Stimulated activated CD4-positive, alpha-beta T cell treated with anti-CD3 and anti-CD28 coated beads, TNF-alpha, amount 100 ng/mL, for 48 hours (primary cell): ENCODE results near the gene PPM1J.

ENCODE experiments used
- DNase-seq, 3 donors: peaks; one replicate each; pipeline ENCODE4 v3.0.0-alpha.2; 2020; ENCODE audit warnings: low read depth in 3 of 3

PPM1J gene

GRCh38 chr1:112704934-112705627 lies 10.1 kb downstream of the PPM1J start:
- no peak for DNase-seq

DNA sequence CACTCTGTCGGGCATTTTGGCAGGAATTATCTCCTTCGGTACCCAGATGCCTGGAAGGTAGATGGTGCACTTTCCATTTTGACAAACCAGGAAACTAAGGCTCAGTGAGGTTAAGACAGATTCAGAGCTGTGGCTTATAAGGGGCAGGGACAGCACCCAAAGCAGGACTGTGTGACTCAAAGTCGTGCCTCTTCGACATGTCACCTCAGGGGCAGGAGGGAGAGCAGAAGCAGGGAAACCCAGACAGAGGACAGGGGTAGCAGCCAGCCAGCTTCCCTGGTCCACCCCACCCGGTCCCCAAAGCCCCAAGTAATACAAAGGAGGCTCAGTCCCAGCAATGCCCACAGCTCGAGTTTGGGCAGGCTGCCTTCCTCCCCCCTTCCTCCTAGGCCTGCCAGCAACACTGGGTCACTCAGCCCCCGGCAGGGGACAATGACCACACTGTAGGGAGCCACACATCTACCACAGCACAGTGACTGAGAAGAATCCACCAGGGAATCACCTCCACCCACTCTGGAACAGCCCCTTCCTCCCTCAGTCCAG lies 10.7 kb downstream of the PPM1J start:
- DNase-seq, result no peak

DNA sequence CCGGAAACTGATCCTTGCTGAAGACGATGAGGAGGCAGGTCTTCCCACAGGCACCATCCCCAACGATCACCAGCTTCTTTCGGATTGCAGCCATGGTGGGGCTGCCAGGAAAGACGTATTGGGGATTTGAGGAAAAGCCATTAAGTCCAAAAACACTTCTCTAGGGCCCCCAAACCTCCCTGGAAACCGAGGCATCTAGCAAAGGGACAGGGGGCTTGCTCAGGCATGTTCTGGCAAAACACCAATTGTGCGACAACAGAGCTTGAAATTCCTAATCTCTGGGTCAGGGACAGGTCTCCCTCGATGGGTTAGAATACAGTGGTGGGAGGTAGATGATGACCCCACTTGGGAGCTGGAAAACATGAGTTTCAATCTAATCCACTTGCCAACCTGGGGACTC lies 11.4 kb downstream of the PPM1J start:
- no peak for DNase-seq

GRCh38 chr1:112702420-112703261 lies 12.5 kb downstream of the PPM1J start:
- no peak for DNase-seq

- no peak for DNase-seq
Measured at GRCh38 chr1:112702067-112702395, 13.1 kb downstream of the PPM1J start.

DNA sequence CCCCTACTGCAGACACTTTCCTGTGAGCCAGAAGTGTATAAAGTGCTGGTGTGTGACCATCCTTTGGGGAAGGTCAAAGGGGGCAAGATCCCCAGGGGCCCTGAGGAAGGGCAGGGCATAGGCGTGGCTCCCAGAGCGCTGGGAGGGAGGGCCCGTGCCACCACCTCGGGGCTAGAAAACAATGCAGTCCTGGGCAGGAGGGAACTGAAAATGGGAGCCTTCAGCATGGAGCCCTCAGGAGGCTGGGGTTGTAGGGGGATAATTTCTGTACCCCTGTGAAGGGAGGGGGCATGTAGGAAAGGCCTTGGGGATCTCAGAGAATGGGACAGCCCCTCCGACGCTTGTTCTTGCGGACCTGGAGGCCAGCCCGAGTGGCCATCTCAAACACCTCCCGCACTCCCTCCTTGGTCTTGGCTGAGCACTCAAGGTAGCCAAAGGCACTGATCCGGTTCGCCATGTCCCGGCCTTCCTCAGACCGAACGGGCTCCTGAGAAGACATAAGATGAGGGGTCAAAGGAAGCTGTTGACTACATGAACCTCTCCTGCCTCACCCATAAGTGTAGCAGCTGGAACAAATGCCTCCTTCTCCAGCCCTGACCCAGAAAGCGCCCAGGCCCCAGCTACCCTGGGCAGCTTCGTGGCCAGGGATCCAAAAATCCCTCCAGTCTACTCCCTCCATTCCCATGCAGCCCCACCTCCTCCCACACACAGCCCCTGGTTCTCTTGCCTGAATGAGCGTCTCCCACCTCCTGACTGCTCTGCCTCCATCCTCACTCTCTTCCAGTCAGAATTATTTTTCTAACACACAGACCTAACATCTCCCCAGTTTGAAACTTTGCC lies 13.7 kb downstream of the PPM1J start:
- DNase-seq, result no peak

DNA sequence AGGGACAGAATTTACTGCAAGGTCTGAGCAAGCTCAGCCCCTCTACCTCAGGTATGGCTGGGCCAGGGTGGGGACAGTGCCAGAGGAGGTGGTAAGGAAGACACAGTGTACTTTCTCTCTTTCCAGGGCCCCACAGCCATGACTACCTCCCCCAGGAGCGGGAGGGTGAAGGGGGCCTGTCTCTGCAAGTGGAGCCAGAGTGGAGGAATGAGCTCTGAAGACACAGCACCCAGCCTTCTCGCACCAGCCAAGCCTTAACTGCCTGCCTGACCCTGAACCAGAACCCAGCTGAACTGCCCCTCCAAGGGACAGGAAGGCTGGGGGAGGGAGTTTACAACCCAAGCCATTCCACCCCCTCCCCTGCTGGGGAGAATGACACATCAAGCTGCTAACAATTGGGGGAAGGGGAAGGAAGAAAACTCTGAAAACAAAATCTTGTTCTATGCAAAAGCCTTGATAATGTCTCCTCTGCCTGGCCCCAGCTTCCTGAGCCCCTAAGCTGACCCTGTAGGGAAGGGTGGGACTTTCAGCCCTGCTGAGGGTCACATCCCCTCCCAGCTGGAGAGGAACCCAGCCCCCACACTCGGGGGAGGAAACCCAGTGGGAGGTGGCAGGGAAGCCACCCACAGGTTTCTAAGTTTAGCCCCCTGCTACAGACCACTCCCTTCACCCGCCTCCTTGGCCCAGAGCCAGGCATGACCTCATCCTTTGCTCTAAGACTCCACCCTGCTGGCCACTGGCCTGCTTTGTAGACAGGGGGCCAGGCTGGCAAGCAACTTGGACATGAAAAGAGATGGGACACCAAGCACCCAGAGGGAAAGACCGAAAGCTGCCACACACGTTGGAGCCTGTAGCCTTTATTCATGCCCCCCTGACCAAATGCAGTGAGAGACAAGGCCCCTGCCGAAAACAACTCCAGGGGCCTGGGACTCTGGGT lies 14.6 kb downstream of the PPM1J start:
- no peak for DNase-seq

GRCh38 chr1:112699425-112700144 lies 15.5 kb downstream of the PPM1J start:
- DNase-seq, result no peak

DNA sequence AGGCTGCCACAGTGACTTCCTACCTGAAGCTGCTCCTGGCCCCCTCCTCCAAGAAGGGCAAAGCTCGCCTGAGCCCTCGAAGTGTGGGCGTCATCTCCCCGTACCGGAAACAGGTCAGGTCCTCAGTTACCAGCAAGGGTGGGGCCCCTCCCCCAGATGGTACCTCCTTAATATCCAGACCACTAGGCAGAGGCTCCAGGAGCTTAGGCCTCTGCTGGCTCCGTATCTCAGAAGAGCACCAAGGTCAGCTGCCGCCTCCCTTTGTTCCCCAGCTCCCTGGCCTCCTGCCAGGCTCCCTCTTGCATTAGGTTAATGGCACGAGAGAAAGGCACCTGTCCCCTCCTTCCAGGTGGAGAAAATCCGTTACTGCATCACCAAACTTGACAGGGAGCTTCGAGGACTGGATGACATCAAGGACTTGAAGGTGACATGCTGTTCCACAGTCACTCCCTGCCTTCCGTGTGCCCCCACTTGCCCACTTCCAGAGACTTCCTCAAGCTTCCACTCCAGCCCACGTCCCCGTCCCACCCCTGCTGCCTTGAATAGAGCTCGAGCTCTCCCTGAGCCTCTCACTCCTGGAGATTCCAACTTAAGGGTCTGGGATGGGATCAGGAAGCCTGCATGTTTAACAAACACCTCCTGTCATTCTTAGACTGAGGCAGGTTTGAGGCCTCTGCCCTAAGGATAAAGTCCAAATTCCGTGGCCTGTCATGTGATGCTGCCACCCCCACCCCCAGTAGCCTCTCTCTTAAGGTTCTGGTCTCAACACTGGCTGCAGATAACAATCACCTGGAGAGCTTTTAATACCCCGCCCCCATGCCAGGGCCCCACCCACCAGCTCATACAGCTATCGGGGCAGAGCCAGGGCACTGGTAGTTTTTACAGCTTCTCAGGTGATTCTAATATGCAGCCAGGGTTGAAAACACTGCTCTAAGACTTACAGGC lies 16.5 kb downstream of the PPM1J start:
- DNase-seq, result no peak

- no peak for DNase-seq
Measured at GRCh38 chr1:112697781-112698201, 17.3 kb downstream of the PPM1J start.

DNA sequence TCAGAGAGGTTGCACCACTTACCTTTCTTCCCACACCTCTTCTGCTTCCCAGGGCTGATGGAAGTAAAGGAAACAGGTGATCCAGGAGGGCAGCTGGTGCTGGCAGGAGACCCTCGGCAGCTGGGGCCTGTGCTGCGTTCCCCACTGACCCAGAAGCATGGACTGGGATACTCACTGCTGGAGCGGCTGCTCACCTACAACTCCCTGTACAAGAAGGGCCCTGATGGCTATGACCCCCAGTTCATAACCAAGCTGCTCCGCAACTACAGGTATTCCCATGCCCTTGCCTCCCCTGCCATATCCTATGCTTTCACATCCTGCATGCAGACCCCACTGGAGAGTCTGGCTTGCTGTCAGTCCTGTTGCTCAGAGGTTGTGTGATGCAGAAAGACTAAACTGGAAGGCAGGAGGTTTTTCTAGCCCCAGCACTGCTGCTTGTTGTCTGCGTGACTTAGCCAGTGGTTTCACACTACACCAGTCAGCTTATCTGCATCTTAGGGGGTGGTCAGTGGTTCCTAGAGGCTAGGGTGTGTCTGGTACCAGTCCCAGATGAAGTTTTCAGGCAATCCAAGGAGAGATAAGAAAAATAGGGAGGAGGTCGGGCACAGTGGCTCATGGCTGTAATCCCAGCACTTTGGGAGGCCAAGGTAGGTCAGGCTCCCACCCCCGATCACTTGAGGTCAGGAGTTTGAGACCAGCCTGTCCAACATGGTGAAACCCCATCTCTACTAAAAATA lies 18.4 kb downstream of the PPM1J start:
- no peak for DNase-seq

GRCh38 chr1:112695276-112695675 lies 19.9 kb downstream of the PPM1J start:
- no peak for DNase-seq

- no peak for DNase-seq
Measured at GRCh38 chr1:112694363-112694929, 20.7 kb downstream of the PPM1J start.

DNA sequence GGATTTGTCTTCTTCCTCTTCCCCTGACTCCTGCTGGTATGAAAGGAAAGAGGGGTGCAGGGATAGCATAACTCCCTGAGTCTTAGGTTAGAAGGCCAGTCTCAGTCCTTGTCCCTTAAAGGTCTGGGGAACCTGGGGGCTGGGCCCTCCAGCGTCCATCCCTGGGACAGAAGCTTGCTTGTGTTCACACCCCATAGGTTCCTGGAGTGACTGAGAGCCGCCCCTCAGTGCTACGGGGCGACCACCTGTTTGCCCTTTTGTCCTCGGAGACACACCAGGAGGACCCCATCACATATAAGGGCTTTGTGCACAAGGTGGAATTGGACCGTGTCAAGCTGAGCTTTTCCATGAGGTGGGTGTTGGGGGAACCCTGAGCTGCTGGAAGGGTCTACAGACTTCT lies 21.3 kb downstream of the PPM1J start:
- no peak for DNase-seq

DNA sequence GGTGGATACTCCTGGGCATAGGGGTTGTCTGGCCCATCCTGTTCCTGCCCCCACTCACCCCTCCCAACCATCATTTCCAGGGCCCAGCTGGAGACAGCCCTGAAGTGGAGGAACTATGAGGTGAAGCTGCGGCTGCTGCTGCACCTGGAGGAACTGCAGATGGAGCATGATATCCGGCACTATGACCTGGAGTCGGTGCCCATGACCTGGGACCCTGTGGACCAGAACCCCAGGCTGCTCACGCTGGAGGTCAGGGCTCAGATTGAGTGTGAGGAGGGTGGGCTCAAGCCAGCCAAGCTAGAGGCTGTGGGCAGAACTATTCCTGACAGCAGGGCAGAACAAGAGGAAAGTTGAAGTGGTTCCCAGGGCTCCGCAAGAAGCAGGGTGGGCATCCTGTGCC lies 22.5 kb downstream of the PPM1J start:
- no peak for DNase-seq

- no peak for DNase-seq
Measured at GRCh38 chr1:112689842-112690237, 25.3 kb downstream of the PPM1J start.

DNA sequence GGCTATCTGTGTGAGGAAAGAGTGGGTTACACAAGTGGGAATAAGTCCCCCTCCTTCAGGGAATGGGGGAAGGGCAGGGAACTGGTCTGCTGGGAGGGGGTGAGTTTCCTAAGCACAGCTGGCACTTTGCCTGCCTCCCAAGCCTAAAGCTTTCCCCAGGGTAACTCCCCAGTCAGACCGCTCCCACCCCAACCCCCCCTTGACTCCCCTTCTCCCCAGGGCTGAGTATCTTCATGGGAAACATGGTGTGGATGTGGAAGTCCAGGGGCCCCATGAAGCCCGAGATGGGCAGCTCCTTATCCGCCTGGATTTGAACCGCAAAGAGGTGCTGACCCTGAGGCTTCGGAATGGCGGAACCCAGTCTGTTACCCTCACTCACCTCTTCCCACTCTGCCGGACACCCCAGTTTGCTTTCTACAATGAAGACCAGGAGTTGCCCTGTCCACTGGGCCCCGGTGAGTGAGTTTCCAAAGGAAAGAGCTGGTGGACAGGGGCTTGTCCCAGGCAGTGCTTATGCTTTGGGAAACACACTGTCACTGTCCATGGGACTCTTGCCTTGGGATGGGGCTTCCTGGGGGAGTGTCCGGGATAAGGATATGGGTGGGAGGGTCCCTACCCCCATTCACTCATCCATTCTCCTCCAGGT lies 25.8 kb downstream of the PPM1J start:
- no peak for DNase-seq

DNA sequence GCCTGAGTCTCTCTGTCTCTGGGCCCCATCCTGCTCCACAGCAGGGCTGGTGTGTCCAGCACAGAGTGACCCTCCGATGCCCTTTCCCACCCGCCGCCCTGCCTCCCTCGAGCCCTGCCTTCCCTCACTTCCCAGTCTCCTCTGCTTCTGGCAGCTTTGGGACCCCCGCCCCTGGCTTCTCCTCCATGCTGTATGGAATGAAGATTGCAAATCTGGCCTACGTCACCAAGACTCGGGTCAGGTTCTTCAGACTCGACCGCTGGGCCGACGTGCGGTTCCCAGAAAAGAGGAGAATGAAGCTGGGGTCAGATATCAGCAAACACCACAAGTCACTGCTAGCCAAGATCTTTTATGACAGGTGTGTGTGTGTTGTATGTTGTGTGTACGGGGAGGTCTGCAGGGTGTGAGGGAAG lies 26.3 kb downstream of the PPM1J start:
- DNase-seq, result no peak
